DMS79 (cell line): Measurements from ENCODE around the gene OPALIN.
A peak's percentile ranks its signal among the peaks of the same experiment; 100 is the strongest.

Source experiments
- DNase-seq: peaks from one replicate; lab custom pipeline; 2025; lab: John Stamatoyannopoulos, UW

The OPALIN gene

GRCh38 chr10:96358851-96359540 lies at the start of gene OPALIN:
Gene OPALIN, minus strand, starts transcription at chr10:96359002. Its CDS starts 106 bp downstream, at chr10:96358896.
- no peak for DNase-seq

GRCh38 chr10:96408201-96408600 lies 49.4 kb upstream of the OPALIN start:
- DNase-seq = no peak

- DNase-seq = no peak
These were observed 48.8 kb upstream of the OPALIN start for GRCh38 chr10:96407560-96408069.

GRCh38 chr10:96406091-96406490 lies 47.3 kb upstream of the OPALIN start:
- DNase-seq = no peak

GRCh38 chr10:96402417-96403305 lies 43.9 kb upstream of the OPALIN start:
- DNase-seq = no peak

- no peak for DNase-seq
These were observed 42.2 kb upstream of the OPALIN start for GRCh38 chr10:96401036-96401435.

GRCh38 chr10:96400465-96400864 lies 41.7 kb upstream of the OPALIN start:
- no peak for DNase-seq

GRCh38 chr10:96397902-96398301 lies 39.1 kb upstream of the OPALIN start:
- DNase-seq = no peak

- peak; percentile 5 for DNase-seq
These were observed 37.4 kb upstream of the OPALIN start for GRCh38 chr10:96395931-96396877.

GRCh38 chr10:96390460-96390864 lies 31.7 kb upstream of the OPALIN start:
- no peak for DNase-seq

GRCh38 chr10:96389785-96390184 lies 31.0 kb upstream of the OPALIN start:
- DNase-seq = no peak

GRCh38 chr10:96387601-96388000 lies 28.8 kb upstream of the OPALIN start:
- DNase-seq = no peak

- no peak for DNase-seq
These were observed 28.4 kb upstream of the OPALIN start for GRCh38 chr10:96387161-96387560.

GRCh38 chr10:96384506-96384905 lies 25.7 kb upstream of the OPALIN start:
- no peak for DNase-seq

- DNase-seq = no peak
These were observed 22.0 kb upstream of the OPALIN start for GRCh38 chr10:96380821-96381220.

- no peak for DNase-seq
These were observed 21.0 kb upstream of the OPALIN start for GRCh38 chr10:96379758-96380157.

GRCh38 chr10:96378741-96379140 lies 19.9 kb upstream of the OPALIN start:
- DNase-seq = no peak

GRCh38 chr10:96377816-96378294 lies 19.1 kb upstream of the OPALIN start:
- no peak for DNase-seq

GRCh38 chr10:96376483-96376882 lies 17.7 kb upstream of the OPALIN start:
- DNase-seq = no peak

- peak; percentile 16 for DNase-seq
These were observed 16.4 kb upstream of the OPALIN start for GRCh38 chr10:96374985-96375830.

GRCh38 chr10:96374639-96374984 lies 15.8 kb upstream of the OPALIN start:
- DNase-seq = no peak
